SK-N-MC (cell line): Measurements from ENCODE around the gene IPO11.

Experiments used
- EZH2 ChIP-seq: fragments of 200-600 bp; sonication (generic); IDR thresholded peaks from one replicate; pipeline ENCODE4 v1.6.1; 2017; ENCODE audit warnings: antibody characterized with exemption
- POLR2AphosphoS5 ChIP-seq: IDR thresholded peaks from 2 replicates; pipeline ENCODE4 v1.6.1; 2012; ENCODE audit warnings: mild to moderate bottlenecking, low read depth, low read length, borderline replicate concordance

- TF ChIP-seq EZH2 (no peak), POLR2AphosphoS5 (no peak)
Measured at GRCh38 chr5:62502456-62503101, 90.0 kb downstream of the IPO11 start.
